Inflammatory macrophage (primary cell): ENCODE data around the gene POU3F1.
"Not testable (repeated sequence)": the region's sequence is repeated elsewhere in the genome, so short reads cannot be mapped to it uniquely, and the experiment has no call there.

Experiments used
- DNase-seq, 2 donors: peaks; one replicate each; pipeline ENCODE4 v3.0.0-alpha.2; 2020 to 2022

POU3F1 gene

GRCh38 chr1:38046884-38047602, 450 bp upstream of the POU3F1 start:
- DNase-seq, result peak; percentile 41 to 61

- DNase-seq, result peak; percentile 48 to 76
These were observed 926 bp downstream of the POU3F1 start for GRCh38 chr1:38045401-38046332.

- DNase-seq, result no peak
These were observed 2.1 kb downstream of the POU3F1 start for GRCh38 chr1:38044221-38045215.

GRCh38 chr1:38043036-38043747, 3.4 kb downstream of the POU3F1 start:
- DNase-seq, result no peak

- no peak for DNase-seq
These were observed 4.4 kb downstream of the POU3F1 start for GRCh38 chr1:38041936-38042834.

GRCh38 chr1:38039331-38040088, 7.1 kb downstream of the POU3F1 start:
- DNase-seq, result no peak

GRCh38 chr1:38038861-38039260, 7.7 kb downstream of the POU3F1 start:
- no peak for DNase-seq

GRCh38 chr1:38037221-38037939, 9.2 kb downstream of the POU3F1 start:
- DNase-seq, result peak in 1 of 2 donors; percentile 30

- DNase-seq, result no peak
These were observed 11.7 kb downstream of the POU3F1 start for GRCh38 chr1:38034871-38035270.

- DNase-seq, result not testable (repeated sequence)
These were observed 13.6 kb downstream of the POU3F1 start for GRCh38 chr1:38032992-38033391.

GRCh38 chr1:38031513-38031866, 15.1 kb downstream of the POU3F1 start:
- DNase-seq, result peak; percentile 56 to 76

- no peak for DNase-seq
These were observed 15.7 kb downstream of the POU3F1 start for GRCh38 chr1:38030596-38031512.

- peak; percentile 65 to 76 for DNase-seq
These were observed 16.7 kb downstream of the POU3F1 start for GRCh38 chr1:38029685-38030511.

- no peak for DNase-seq
These were observed 17.4 kb downstream of the POU3F1 start for GRCh38 chr1:38029081-38029681.

GRCh38 chr1:38028671-38029070, 17.9 kb downstream of the POU3F1 start:
- no peak for DNase-seq

GRCh38 chr1:38028105-38028591, 18.4 kb downstream of the POU3F1 start:
- DNase-seq, result no peak
